GM15510 (cell line): ENCODE data around the gene KIAA1191.

Experiments
- POLR2A ChIP-seq: IDR thresholded peaks from 3 replicates; pipeline ENCODE4 v1.6.1; 2011; ENCODE audit warnings: borderline replicate concordance; ENCODE audit not compliant: insufficient read length; ENCODE audit errors: extremely low read depth

The KIAA1191 gene

GRCh38 chr5:176319827-176320554 lies 41.6 kb downstream of the KIAA1191 start:
- TF ChIP-seq POLR2A, result no peak

- TF ChIP-seq POLR2A, result no peak
Measured at GRCh38 chr5:176317534-176318374, 43.8 kb downstream of the KIAA1191 start.
